Right atrium auricular region (tissue), 2 donors: ENCODE measurements around the gene NPL. TPM values are rescaled to one million over a fixed set of nuclear protein-coding genes. Genes with fewer than 3 reads are reported as not detected.

Experiments used
- DNase-seq: peaks from one replicate; pipeline ENCODE4 v3.0.0-alpha.2; 2019; ENCODE audit warnings: low spot score
- H3K27ac ChIP-seq, 2 donors: fragments of 200-600 bp; sonication (generic); 1 replicate in 1 of 2; 2 replicates in 1 of 2; pipeline ENCODE4 v1.5.1; 2016 to 2019
- H3K27me3 ChIP-seq, 2 donors: fragments of 200-600 bp; sonication (generic); one replicate each; pipeline versions ENCODE4 v1.5.1 to v1.6.0; 2017 to 2019
- H3K36me3 ChIP-seq: fragments of 200-600 bp; sonication (generic); one replicate; pipeline ENCODE4 v1.5.1; 2016
- H3K4me1 ChIP-seq, 2 donors: fragments of 200-600 bp; sonication (generic); one replicate each; pipeline versions ENCODE4 v1.5.1 to v1.6.0; 2017 to 2019
- H3K4me3 ChIP-seq, 2 donors: fragments of 200-600 bp; sonication (generic); 1 replicate in 1 of 2; 2 replicates in 1 of 2; pipeline ENCODE4 v1.5.1; 2017 to 2019; ENCODE audit warnings: mild to moderate bottlenecking in 1 of 2, moderate library complexity in 1 of 2
- H3K9me3 ChIP-seq, 2 donors: fragments of 200-600 bp; sonication (generic); one replicate each; pipeline ENCODE4 v1.5.1; 2019
- total RNA-seq, 2 donors: library from RNA; depleted of rRNA; stranded (reverse); fragments of >200 nt; gene quantifications; one replicate each; pipeline ENCODE4 v1.1.0, GENCODE V29; 2016
- TF ChIP-seq, protein P1 (sequence below), 2 donors: fragments of 200-600 bp; sonication (generic); IDR thresholded peaks; one replicate each; pipeline ENCODE4 v1.5.1; 2019; ENCODE audit warnings: antibody characterized with exemption in 2 of 2

Gene NPL
- total RNA-seq, 2 donors from 2014 or later, result 3.4 to 4.8 TPM

- Histone ChIP-seq H3K9me3 (no peaks in the 10 kb centered on the region), H3K27ac (no peak overlapping the region), H3K36me3 (peaks cover 100% of the 10 kb centered on the region), H3K4me3 (no peak overlapping the region), H3K4me1 (no peaks in the 10 kb centered on the region), H3K27me3 (no peaks in the 10 kb centered on the region)
- no peak for DNase-seq
- TF ChIP-seq, protein P1, sequence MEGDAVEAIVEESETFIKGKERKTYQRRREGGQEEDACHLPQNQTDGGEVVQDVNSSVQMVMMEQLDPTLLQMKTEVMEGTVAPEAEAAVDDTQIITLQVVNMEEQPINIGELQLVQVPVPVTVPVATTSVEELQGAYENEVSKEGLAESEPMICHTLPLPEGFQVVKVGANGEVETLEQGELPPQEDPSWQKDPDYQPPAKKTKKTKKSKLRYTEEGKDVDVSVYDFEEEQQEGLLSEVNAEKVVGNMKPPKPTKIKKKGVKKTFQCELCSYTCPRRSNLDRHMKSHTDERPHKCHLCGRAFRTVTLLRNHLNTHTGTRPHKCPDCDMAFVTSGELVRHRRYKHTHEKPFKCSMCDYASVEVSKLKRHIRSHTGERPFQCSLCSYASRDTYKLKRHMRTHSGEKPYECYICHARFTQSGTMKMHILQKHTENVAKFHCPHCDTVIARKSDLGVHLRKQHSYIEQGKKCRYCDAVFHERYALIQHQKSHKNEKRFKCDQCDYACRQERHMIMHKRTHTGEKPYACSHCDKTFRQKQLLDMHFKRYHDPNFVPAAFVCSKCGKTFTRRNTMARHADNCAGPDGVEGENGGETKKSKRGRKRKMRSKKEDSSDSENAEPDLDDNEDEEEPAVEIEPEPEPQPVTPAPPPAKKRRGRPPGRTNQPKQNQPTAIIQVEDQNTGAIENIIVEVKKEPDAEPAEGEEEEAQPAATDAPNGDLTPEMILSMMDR (IDR thresholded peaks at IDR 0.05), result no peak
Observed at GRCh38 chr1:182877331-182877730, 87.8 kb downstream of the NPL start.

DNA sequence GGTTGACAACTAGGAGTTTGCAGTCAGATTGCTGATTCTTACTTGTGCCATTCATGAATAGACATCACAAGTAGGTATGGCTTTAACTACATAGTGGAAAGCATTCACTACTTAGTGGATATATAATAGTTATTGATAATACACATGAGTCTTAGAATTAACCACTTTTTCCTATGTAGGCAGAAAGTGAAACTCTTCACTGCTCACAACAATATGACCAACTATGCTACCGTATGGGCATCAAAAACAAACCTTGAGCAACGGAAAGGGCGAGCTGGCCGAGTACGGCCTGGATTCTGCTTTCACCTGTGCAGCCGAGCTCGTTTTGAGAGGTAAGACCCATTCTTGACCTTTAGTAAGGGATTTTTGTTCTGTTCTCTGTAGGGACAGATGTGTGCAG, 88.3 kb downstream of the NPL start:
- peaks cover 100% of the 10 kb centered on the region for H3K36me3 ChIP-seq
- DNase-seq, result no peak
- H3K4me1 ChIP-seq, result no peaks in the 10 kb centered on the region
- no peaks in the 10 kb centered on the region for H3K27me3 ChIP-seq
- no peak overlapping the region for H3K27ac ChIP-seq
- H3K9me3 ChIP-seq, result no peaks in the 10 kb centered on the region
- H3K4me3 ChIP-seq, result no peak overlapping the region
- TF ChIP-seq, protein P1 (IDR thresholded peaks at IDR 0.05), result no peak

Other genes starting within 250 kb of the NPL start
- gene RNASEL, start 200.5 kb upstream of the NPL start, total RNA-seq, result 1 to 10 TPM; 2.0 to 4.5 TPM
- 1 to 10 TPM; 1.4 to 2.2 TPM for gene RGS16, start 185.4 kb upstream of the NPL start, total RNA-seq
- gene RGS8, start 105.2 kb upstream of the NPL start, total RNA-seq, result under 1 TPM in 1 of 2 donors, not detected in 1; 0.31 TPM
- gene DHX9, start 49.6 kb downstream of the NPL start, total RNA-seq, result 10 to 100 TPM; 44.7 to 55.5 TPM
- gene SHCBP1L, start 163.4 kb downstream of the NPL start, total RNA-seq, result not detected
- 100 to 1,000 TPM; 154 to 159 TPM for gene LAMC1, start 233.6 kb downstream of the NPL start, total RNA-seq